Progenitor cell of endocrine pancreas (in vitro differentiated cells): ENCODE results near the gene PRPF31. TPM values are rescaled to one million over a fixed set of nuclear protein-coding genes. Genes with fewer than 3 reads are reported as not detected.

Experiments used
- DNase-seq: peaks from one replicate; pipeline ENCODE4 v3.0.0; 2021; ENCODE audit warnings: low spot score; ENCODE audit not compliant: unreplicated experiment
- H3K27ac Mint-ChIP-seq: 2 replicates; pipeline ENCODE4 v1.8.0; 2021; ENCODE audit warnings: mild to moderate bottlenecking, moderate library complexity, mixed read lengths
- H3K27me3 Mint-ChIP-seq: 2 replicates; pipeline ENCODE4 v1.8.0; 2021; ENCODE audit warnings: mixed read lengths
- H3K36me3 Mint-ChIP-seq: 2 replicates; pipeline ENCODE4 v1.8.0; 2022; ENCODE audit warnings: mixed read lengths; ENCODE audit not compliant: insufficient read depth
- H3K4me1 Mint-ChIP-seq: 2 replicates; pipeline ENCODE4 v1.8.0; 2021; ENCODE audit warnings: low read depth, mixed read lengths
- H3K4me3 Mint-ChIP-seq: 2 replicates; pipeline ENCODE4 v1.8.0; 2021; ENCODE audit warnings: low read depth, mild to moderate bottlenecking, moderate library complexity, mixed read lengths
- H3K9me3 Mint-ChIP-seq: 2 replicates; pipeline ENCODE4 v1.8.0; 2021; ENCODE audit warnings: low read depth, mixed read lengths
- total RNA-seq: library from RNA; stranded (reverse); gene quantifications from 2 replicates; pipeline ENCODE4 v1.2.1, GENCODE V29; 2021
- TF ChIP-seq, protein P1 (sequence below): fragments of 200-600 bp; sonication (generic); IDR thresholded peaks from one replicate; pipeline ENCODE4 v1.5.0; 2021; ENCODE audit warnings: antibody characterized with exemption, mild to moderate bottlenecking; ENCODE audit not compliant: unreplicated experiment

The PRPF31 gene
- total RNA-seq, 1 donor from 2014 or later = 71.3 TPM

DNA sequence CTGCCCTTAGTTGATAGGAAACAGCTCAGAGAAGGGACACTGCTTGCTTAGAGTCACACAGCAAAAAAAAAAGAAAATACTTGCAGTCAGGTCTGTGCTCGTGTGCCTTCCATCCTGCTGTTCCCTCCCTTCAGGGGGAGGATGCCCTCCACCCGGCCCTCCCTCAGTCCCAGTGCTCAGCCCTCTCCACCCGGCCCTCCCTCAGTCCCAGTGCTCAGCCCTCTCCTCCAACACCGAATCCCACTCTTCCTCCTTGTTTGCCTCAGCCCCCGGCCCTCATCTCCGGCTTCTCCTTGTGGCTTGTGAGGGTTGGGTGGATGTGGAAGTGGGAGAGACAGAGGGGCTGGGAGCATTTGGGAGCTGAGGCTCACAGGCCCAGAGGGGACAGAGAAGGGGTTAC is 5.9 kb upstream of the PRPF31 start:
- TF ChIP-seq, protein P1, sequence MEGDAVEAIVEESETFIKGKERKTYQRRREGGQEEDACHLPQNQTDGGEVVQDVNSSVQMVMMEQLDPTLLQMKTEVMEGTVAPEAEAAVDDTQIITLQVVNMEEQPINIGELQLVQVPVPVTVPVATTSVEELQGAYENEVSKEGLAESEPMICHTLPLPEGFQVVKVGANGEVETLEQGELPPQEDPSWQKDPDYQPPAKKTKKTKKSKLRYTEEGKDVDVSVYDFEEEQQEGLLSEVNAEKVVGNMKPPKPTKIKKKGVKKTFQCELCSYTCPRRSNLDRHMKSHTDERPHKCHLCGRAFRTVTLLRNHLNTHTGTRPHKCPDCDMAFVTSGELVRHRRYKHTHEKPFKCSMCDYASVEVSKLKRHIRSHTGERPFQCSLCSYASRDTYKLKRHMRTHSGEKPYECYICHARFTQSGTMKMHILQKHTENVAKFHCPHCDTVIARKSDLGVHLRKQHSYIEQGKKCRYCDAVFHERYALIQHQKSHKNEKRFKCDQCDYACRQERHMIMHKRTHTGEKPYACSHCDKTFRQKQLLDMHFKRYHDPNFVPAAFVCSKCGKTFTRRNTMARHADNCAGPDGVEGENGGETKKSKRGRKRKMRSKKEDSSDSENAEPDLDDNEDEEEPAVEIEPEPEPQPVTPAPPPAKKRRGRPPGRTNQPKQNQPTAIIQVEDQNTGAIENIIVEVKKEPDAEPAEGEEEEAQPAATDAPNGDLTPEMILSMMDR = no peak
- Mint-ChIP-seq H3K27ac (no peak overlapping the region), H3K27me3 (no peaks in the 10 kb centered on the region), H3K36me3 (peaks cover 16% of the 10 kb centered on the region), H3K9me3 (no peaks in the 10 kb centered on the region), H3K4me3 (no peak overlapping the region), H3K4me1 (peaks cover 7% of the 10 kb centered on the region)
- no peak for DNase-seq

DNA sequence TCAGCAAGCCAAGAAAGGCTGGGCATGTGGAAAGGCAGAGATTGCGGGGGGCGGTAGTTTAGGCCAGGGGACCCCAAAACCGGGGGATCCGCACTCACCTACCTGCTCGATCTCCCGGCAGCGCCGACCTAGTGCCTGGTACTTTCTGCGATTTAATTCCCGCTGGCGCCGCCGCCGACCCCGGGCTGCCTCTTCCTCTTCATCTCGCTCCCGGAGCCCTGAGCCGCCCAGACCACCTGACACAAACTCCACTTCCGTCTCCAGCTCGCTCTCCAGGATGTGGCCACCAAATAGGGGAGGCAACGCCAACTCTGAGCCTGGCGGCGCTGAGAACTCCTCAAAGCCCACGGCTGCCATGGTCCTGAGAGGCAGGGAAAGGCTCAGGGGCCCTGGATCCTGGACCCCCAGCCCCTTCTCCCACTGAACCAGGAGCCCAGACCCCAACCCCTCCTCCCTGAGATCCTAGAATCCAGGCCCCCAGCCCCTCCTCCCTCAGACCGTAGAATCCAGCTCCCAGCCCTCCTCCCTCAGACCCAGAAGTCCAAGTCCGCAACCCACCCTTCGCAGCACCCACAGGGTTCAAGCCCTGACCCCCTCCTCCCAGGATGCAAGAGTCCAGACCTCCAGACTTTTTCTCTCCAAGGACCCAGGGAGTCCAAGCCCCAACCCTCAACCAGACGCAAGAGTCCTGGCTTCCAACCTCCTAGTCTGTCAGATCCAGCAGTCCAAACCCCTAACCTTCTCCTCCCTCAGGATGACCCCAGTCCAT is 1.0 kb upstream of the PRPF31 start:
- TF ChIP-seq, protein P1 = no peak
- Mint-ChIP-seq H3K36me3 (peaks cover 12% of the 10 kb centered on the region), H3K27me3 (no peaks in the 10 kb centered on the region), H3K9me3 (no peaks in the 10 kb centered on the region), H3K4me1 (peaks cover 18% of the 10 kb centered on the region), H3K27ac (peak overlapping the region; percentile 94), H3K4me3 (peak overlapping the region; percentile 95)
- no peak for DNase-seq

DNA sequence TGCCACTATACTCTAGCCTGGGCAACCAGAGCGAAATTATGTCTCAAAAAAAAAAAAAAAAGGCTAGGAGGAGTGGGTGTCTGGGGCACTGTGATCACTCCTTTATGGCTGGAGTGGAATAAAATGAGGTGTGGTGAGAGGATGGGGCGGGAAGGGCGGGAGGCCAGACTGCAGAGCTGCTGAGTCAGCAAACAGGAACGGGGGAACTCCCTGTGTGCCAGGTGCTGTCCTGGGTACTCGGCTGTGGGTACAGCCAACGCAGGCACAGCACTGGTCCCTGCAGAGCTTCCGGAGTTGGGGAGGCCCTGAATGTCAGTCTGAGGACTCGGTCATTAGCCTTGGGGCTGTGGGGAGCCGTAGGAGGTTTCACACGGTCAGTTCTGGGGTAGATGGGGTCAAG is 5.7 kb downstream of the PRPF31 start:
- no peak for DNase-seq
- no peak overlapping the region for H3K27ac Mint-ChIP-seq
- H3K27me3 Mint-ChIP-seq = no peaks in the 10 kb centered on the region
- peaks cover 3% of the 10 kb centered on the region for H3K4me1 Mint-ChIP-seq
- H3K36me3 Mint-ChIP-seq = peaks cover 12% of the 10 kb centered on the region
- TF ChIP-seq, protein P1 = no peak
- H3K9me3 Mint-ChIP-seq = no peaks in the 10 kb centered on the region
- H3K4me3 Mint-ChIP-seq = no peak overlapping the region

DNA sequence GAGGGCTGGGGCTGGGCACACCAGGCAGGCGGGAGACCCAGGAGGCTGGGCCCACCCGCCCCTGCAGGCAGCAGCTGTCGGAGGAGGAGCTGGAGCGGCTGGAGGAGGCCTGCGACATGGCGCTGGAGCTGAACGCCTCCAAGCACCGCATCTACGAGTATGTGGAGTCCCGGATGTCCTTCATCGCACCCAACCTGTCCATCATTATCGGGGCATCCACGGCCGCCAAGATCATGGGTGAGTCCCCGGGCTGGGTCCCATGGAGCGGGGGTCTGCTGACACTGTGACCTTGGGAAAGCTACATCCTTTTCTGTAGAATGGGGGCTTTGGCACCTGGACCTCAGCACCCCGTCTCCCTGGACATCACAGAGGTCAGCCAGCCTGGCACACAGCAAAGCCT is 8.1 kb downstream of the PRPF31 start:
- H3K4me1 Mint-ChIP-seq = no peaks in the 10 kb centered on the region
- H3K36me3 Mint-ChIP-seq = peaks cover 13% of the 10 kb centered on the region
- H3K9me3 Mint-ChIP-seq = no peaks in the 10 kb centered on the region
- TF ChIP-seq, protein P1 = no peak
- H3K4me3 Mint-ChIP-seq = no peak overlapping the region
- DNase-seq = no peak
- H3K27me3 Mint-ChIP-seq = no peaks in the 10 kb centered on the region
- no peak overlapping the region for H3K27ac Mint-ChIP-seq

DNA sequence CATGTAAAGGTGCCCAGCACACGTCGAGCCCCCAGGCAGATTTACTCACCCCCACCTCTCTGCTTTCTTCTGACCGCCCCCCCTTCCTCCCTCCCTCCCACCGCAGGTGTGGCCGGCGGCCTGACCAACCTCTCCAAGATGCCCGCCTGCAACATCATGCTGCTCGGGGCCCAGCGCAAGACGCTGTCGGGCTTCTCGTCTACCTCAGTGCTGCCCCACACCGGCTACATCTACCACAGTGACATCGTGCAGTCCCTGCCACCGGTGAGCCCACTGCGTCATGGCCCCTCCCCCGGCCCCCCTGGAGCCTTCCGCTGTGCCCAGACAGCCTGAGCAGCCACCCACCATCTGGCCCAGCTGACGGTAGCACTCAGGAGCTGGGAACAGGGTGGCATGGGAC is 8.8 kb downstream of the PRPF31 start:
- Mint-ChIP-seq H3K27me3 (no peaks in the 10 kb centered on the region), H3K4me3 (no peak overlapping the region), H3K4me1 (no peaks in the 10 kb centered on the region), H3K27ac (no peak overlapping the region), H3K9me3 (no peaks in the 10 kb centered on the region), H3K36me3 (peaks cover 13% of the 10 kb centered on the region)
- no peak for DNase-seq
- TF ChIP-seq, protein P1 = no peak
